Colon (tissue), 2 donors: ENCODE results near the gene CGN.

Experiments used
- FAIRE-seq: peaks from 2 replicates; lab custom pipeline; 2012; peaks lifted over from hg19 to GRCh38; lab: Jason Lieb, UNC
- donor health status: control.
- donor health status: control.

CGN gene

GRCh38 chr1:151547900-151548230 is 36.7 kb downstream of the CGN start:
- FAIRE-seq, result no peak

GRCh38 chr1:151549199-151549598 is 38.0 kb downstream of the CGN start:
- no peak for FAIRE-seq

- no peak for FAIRE-seq
Observed at GRCh38 chr1:151553659-151554058, 42.5 kb downstream of the CGN start.

- FAIRE-seq, result no peak
Observed at GRCh38 chr1:151556052-151556451, 44.9 kb downstream of the CGN start.

- no peak for FAIRE-seq
Observed at GRCh38 chr1:151562661-151563060, 51.5 kb downstream of the CGN start.

- FAIRE-seq, result no peak
Observed at GRCh38 chr1:151563376-151563775, 52.2 kb downstream of the CGN start.

- FAIRE-seq, result no peak
Observed at GRCh38 chr1:151565502-151566189, 54.5 kb downstream of the CGN start.

GRCh38 chr1:151568626-151569088 is 57.5 kb downstream of the CGN start:
- FAIRE-seq, result no peak

GRCh38 chr1:151570819-151571218 is 59.6 kb downstream of the CGN start:
- FAIRE-seq, result no peak

GRCh38 chr1:151574575-151575529 is 63.7 kb downstream of the CGN start:
- no peak for FAIRE-seq

GRCh38 chr1:151577173-151577572 is 66.0 kb downstream of the CGN start:
- FAIRE-seq, result no peak

GRCh38 chr1:151578941-151579340 is 67.8 kb downstream of the CGN start:
- FAIRE-seq, result no peak

- no peak for FAIRE-seq
Observed at GRCh38 chr1:151579436-151580225, 68.4 kb downstream of the CGN start.

- FAIRE-seq, result no peak
Observed at GRCh38 chr1:151581451-151581850, 70.3 kb downstream of the CGN start.

- FAIRE-seq, result no peak
Observed at GRCh38 chr1:151581921-151582320, 70.7 kb downstream of the CGN start.

GRCh38 chr1:151583796-151584195 is 72.6 kb downstream of the CGN start:
- no peak for FAIRE-seq

GRCh38 chr1:151584278-151584677 is 73.1 kb downstream of the CGN start:
- FAIRE-seq, result no peak

- FAIRE-seq, result no peak
Observed at GRCh38 chr1:151584780-151585179, 73.6 kb downstream of the CGN start.

- FAIRE-seq, result no peak
Observed at GRCh38 chr1:151585622-151586021, 74.4 kb downstream of the CGN start.
